Lower leg skin (tissue), 4 donors: ENCODE data around the gene NCAM2. TPM values are rescaled to one million over a fixed set of nuclear protein-coding genes. Genes with fewer than 3 reads are reported as not detected.

Experiments
- DNase-seq, 2 donors: peaks; one replicate each; pipeline ENCODE4 v3.0.0-alpha.2; 2019; ENCODE audit warnings: low spot score in 2 of 2
- H3K4me3 ChIP-seq: fragments of 200-600 bp; sonication (generic); 2 replicates; pipeline ENCODE4 v1.5.1; 2017; ENCODE audit warnings: mild to moderate bottlenecking, low read depth; ENCODE audit not compliant: poor library complexity, severe bottlenecking
- POLR2A ChIP-seq, 2 donors: fragments of 450-650 bp; IDR thresholded peaks; one replicate each; pipeline ENCODE4 v1.6.1; 2016 to 2017; ENCODE audit warnings: antibody characterized with exemption in 2 of 2, mild to moderate bottlenecking in 1 of 2, moderate library complexity in 1 of 2
- WGBS, 2 donors: methylation state at CpG; one replicate each; pipeline ENCODE4 v1.1.5; 2018; 5-methylcytosine and 5-hydroxymethylcytosine counted together
- intact Hi-C: fragments of 100-400 bp; cut with DNase I; formaldehyde crosslinking; loops from one replicate; pipeline ENCODE4 v1.15.0; 2023; ENCODE audit warnings: low total_unique reads
- total RNA-seq, 4 donors: library from RNA; depleted of rRNA; stranded (reverse); fragments of >200 nt; gene quantifications; one replicate each; pipeline ENCODE4 v1.1.0, GENCODE V29; 2016
- TF ChIP-seq, protein P1 (sequence below), 3 donors: fragments of 450-650 bp; IDR thresholded peaks; one replicate each; pipeline ENCODE4 v1.5.1; 2016; ENCODE audit warnings: antibody characterized with exemption in 3 of 3, mild to moderate bottlenecking in 3 of 3, moderate library complexity in 2 of 3

Gene NCAM2
- total RNA-seq, 4 donors from 2014 or later: 0.61 to 3.2 (median 0.91) TPM

- peak in 1 of 2 donors; percentile 16 for DNase-seq
- TF ChIP-seq, protein P1, sequence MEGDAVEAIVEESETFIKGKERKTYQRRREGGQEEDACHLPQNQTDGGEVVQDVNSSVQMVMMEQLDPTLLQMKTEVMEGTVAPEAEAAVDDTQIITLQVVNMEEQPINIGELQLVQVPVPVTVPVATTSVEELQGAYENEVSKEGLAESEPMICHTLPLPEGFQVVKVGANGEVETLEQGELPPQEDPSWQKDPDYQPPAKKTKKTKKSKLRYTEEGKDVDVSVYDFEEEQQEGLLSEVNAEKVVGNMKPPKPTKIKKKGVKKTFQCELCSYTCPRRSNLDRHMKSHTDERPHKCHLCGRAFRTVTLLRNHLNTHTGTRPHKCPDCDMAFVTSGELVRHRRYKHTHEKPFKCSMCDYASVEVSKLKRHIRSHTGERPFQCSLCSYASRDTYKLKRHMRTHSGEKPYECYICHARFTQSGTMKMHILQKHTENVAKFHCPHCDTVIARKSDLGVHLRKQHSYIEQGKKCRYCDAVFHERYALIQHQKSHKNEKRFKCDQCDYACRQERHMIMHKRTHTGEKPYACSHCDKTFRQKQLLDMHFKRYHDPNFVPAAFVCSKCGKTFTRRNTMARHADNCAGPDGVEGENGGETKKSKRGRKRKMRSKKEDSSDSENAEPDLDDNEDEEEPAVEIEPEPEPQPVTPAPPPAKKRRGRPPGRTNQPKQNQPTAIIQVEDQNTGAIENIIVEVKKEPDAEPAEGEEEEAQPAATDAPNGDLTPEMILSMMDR (IDR thresholded peaks at IDR 0.05): no peak
- no peak for TF ChIP-seq POLR2A (IDR thresholded peaks at IDR 0.05)
- H3K4me3 ChIP-seq: no peak overlapping the region
- 13 to 17% methylated on average over 1 of the region's 1 CpG for WGBS, 2 donors
- intact Hi-C loops: no loop called here
Measured at GRCh38 chr21:21163904-21164303, 165.7 kb downstream of the NCAM2 start.

- no peak for DNase-seq
- intact Hi-C loops: no loop called here
- H3K4me3 ChIP-seq: no peak overlapping the region
- 81 to 87% methylated on average over 2 of the region's 2 CpGs for WGBS, 2 donors
- TF ChIP-seq POLR2A (IDR thresholded peaks at IDR 0.05): no peak
- TF ChIP-seq, protein P1 (IDR thresholded peaks at IDR 0.05): no peak
Measured at GRCh38 chr21:21165063-21165645, 166.9 kb downstream of the NCAM2 start.

- WGBS, 2 donors: 77 to 83% methylated on average over 2 of the region's 2 CpGs
- H3K4me3 ChIP-seq: no peak overlapping the region
- no peak for TF ChIP-seq POLR2A (IDR thresholded peaks at IDR 0.05)
- TF ChIP-seq, protein P1 (IDR thresholded peaks at IDR 0.05): no peak
- no peak for DNase-seq
- intact Hi-C loops: no loop called here
Measured at GRCh38 chr21:21174676-21175075, 176.5 kb downstream of the NCAM2 start.

- TF ChIP-seq, protein P1 (IDR thresholded peaks at IDR 0.05): no peak
- TF ChIP-seq POLR2A (IDR thresholded peaks at IDR 0.05): no peak
- H3K4me3 ChIP-seq: no peak overlapping the region
- intact Hi-C loops: no loop called here
- 21 to 23% methylated on average over 1 of the region's 1 CpG for WGBS, 2 donors
- DNase-seq: no peak
Measured at GRCh38 chr21:21175798-21176334, 177.7 kb downstream of the NCAM2 start.

DNA sequence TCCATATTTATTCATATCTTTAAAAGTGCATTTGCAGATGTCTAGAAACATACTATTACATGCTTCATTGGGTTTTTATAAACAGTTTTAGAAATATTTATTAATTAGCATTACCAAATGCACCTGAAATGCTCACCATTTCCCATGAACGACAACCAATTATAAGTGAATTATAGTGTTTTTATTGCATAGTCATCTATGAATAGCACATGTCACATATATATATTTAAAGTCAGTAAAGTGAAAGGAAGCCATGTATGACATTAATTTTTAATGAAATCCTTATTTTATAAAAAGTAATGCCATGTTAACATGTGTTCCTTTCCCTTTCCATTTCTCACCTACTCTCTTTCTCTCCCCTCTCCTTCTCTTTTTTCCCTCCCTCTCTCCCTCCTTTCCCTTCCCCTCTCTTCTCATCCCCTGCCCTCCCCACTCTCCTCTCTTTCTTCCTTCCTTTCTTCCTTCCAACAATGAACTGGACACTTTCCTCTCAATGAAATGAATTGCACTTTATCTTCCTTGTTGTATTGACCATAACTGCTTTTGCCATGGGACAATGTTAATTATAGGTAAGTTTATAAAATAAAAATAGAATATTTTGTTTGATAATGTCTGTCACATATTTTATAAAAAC, 179.3 kb downstream of the NCAM2 start:
- TF ChIP-seq, protein P1 (IDR thresholded peaks at IDR 0.05): no peak
- TF ChIP-seq POLR2A (IDR thresholded peaks at IDR 0.05): no peak

More for the DNA sequence above, 179.3 kb downstream of the NCAM2 start:
- no peak overlapping the region for H3K4me3 ChIP-seq
- intact Hi-C loops: no loop called here
- no peak for DNase-seq
- 82 to 85% methylated on average over 1 of the region's 1 CpG for WGBS, 2 donors
